Activated T-cell treated with anti-CD3 and anti-CD28 coated beads, Interleukin-2, amount 50 U/mL, for 4 hours (primary cell): ENCODE results near the gene RPRD1B. TPM values are rescaled to one million over a fixed set of nuclear protein-coding genes. Genes with fewer than 3 reads are reported as not detected.
"Not testable (repeated sequence)": the region's sequence is repeated elsewhere in the genome, so short reads cannot be mapped to it uniquely, and the experiment has no call there.

Source experiments
- ATAC-seq, 2 donors: fragments of 200-7000 bp; cut with Tn5 transposase; one replicate each; pipeline ENCODE4 v1.10.0; 2021
- DNase-seq: peaks from one replicate; pipeline ENCODE4 v3.0.0-alpha.2; 2020
- H3K27me3 Mint-ChIP-seq: one replicate; pipeline ENCODE4 v1.8.0; 2021; ENCODE audit warnings: low read depth, mixed read lengths
- H3K36me3 Mint-ChIP-seq: one replicate; pipeline ENCODE4 v1.8.0; 2022; ENCODE audit warnings: mixed read lengths; ENCODE audit not compliant: insufficient read depth
- H3K4me1 Mint-ChIP-seq: one replicate; pipeline ENCODE4 v1.8.0; 2021; ENCODE audit warnings: low read depth, mixed read lengths
- H3K4me3 Mint-ChIP-seq: one replicate; pipeline ENCODE4 v1.8.0; 2021; ENCODE audit warnings: mild to moderate bottlenecking, moderate library complexity, mixed read lengths
- H3K9me3 Mint-ChIP-seq: one replicate; pipeline ENCODE4 v1.8.0; 2021; ENCODE audit warnings: mixed read lengths
- total RNA-seq, 3 donors: library from RNA; stranded (reverse); gene quantifications; one replicate each; pipeline ENCODE4 v1.2.1, GENCODE V29; 2021

The RPRD1B gene
- total RNA-seq, 3 donors from 2014 or later = 38.6 to 40.4 (median 39.6) TPM

DNA sequence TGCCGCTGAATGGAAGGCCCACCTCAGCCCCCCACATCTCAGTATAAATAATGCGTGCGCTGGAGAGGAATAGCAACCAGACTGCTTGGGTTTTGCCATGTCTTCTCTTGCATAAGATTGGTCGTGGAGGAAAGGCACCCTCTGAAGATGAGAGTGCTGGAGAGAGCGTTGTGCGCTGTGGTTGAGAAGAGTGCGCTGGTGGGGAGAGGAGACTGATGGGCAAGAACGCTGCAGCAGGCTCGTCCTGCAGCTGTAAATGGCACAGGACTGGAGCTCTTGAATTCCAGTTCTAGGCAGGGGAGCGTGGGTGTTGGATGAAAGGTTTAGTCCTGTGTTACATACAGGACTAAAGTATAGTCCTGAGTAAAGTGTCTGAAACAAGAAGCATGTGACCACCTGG is 51.5 kb downstream of the RPRD1B start:
- H3K4me3 Mint-ChIP-seq = no peak overlapping the region
- H3K36me3 Mint-ChIP-seq = peaks cover 36% of the 10 kb centered on the region
- H3K27me3 Mint-ChIP-seq = no peaks in the 10 kb centered on the region
- no peaks in the 10 kb centered on the region for H3K9me3 Mint-ChIP-seq
- ATAC-seq = no peak
- no peak for DNase-seq
- peaks cover 9% of the 10 kb centered on the region for H3K4me1 Mint-ChIP-seq

DNA sequence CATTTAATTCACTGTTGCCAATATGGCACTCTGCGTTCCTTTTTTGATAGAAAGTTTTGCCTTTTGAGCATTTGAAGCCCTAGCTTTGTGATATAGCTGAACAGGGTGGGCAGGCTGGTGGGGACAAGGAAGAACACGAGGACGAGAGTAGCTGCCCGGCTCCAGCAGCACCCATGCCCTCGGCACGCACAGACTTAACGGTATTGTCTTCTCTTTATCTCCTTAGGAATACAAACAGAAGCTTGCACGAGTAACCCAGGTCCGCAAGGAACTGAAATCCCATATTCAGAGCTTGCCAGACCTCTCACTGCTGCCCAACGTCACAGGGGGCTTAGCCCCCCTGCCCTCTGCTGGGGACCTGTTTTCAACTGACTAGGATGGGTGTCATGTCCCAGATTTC is 56.0 kb downstream of the RPRD1B start:
- DNase-seq (no peak), ATAC-seq (no peak)
- Mint-ChIP-seq H3K27me3 (no peaks in the 10 kb centered on the region), H3K9me3 (no peaks in the 10 kb centered on the region), H3K4me3 (no peak overlapping the region), H3K4me1 (peaks cover 33% of the 10 kb centered on the region), H3K36me3 (peaks cover 27% of the 10 kb centered on the region)

DNA sequence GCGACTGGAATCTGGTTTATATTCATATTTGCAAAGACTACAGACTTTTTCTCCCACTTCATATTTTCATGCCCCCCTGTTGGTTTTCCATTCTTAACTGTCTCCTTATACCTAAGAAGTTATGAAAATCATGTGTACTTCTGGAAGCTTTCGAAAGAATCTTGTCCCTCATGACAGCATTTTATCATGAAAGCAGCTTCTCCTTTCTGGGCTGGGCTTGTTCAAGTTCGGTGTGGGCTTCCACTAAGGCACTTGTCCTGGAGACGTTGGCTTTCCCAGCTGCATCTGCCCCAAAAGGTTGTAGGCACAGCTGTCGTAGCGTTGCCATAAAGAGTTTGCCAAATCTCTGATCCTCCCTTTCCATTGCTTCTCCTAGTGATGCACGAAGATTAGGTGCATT is 56.5 kb downstream of the RPRD1B start:
- no peaks in the 10 kb centered on the region for H3K27me3 Mint-ChIP-seq
- H3K9me3 Mint-ChIP-seq = no peaks in the 10 kb centered on the region
- H3K36me3 Mint-ChIP-seq = peaks cover 23% of the 10 kb centered on the region
- ATAC-seq (no peak), DNase-seq (no peak)
- H3K4me1 Mint-ChIP-seq = peaks cover 38% of the 10 kb centered on the region
- no peak overlapping the region for H3K4me3 Mint-ChIP-seq

DNA sequence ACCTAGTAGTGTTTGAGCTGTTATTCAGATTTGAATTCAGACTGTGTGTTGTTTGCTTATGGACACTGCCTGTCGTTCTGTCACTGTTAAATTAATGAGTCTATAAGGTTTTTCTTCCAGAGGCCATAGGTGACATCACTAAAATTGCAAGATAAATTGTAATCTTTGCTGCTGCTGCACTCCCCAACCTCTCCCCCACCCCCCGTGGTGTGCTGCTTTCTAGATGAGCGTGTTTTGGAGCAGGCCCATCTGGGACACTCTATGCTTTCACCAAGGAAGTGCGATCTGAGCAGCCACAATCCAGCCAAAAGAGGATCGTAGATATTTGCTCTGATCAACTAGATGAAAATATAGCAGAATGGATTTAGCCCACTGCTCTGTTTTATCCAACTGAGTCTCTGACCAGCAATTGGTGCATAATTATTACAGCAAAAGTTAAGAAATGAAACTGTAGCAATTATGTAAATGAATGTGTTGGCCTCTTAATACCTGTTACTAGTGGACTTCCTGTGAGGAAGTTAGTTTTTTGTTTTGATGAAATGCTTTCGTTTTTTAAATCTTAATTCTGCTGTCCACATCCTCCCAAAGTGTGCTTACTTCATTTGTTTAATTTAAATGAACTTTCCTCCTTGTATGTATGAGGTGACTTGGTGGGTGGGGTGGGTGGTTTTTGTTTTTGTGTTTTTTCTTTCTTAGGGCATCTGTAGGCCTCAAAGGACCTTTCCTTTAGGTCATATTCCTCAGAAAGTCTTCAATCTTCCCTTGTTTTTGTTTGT is 58.1 kb downstream of the RPRD1B start:
- H3K4me3 Mint-ChIP-seq = no peak overlapping the region
- peaks cover 17% of the 10 kb centered on the region for H3K36me3 Mint-ChIP-seq
- H3K9me3 Mint-ChIP-seq = no peaks in the 10 kb centered on the region
- ATAC-seq = no peak
- H3K27me3 Mint-ChIP-seq = no peaks in the 10 kb centered on the region
- no peak for DNase-seq
- H3K4me1 Mint-ChIP-seq = peaks cover 36% of the 10 kb centered on the region

DNA sequence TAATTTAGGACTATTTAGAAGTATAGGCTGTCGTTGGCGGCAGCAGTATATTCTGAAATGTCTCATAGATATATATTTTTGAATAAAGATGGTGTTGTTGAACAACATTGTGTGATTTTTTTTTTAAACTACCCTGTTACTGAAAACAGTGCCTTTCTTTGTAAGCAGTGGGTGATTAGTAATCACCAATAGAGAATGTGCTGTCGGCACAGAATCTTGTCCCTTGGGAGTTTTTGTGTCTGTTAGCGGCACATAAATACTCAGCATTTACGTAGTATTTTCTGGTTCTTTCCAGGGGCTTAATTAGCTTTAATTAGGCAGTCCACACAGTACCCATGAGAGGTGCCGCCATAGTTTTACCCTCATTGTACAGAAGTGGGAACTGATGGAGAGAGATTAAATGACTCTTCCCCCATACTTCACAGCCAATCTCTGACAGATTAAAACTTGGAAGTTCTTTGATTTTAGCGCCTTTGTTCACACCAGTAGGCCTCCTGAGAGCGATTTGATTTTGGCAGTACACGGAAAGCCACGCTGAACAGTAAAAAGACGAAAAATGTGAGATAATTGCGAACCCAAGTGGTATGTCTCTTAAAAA is 58.8 kb downstream of the RPRD1B start:
- DNase-seq (no peak), ATAC-seq (no peak)
- Mint-ChIP-seq H3K9me3 (no peaks in the 10 kb centered on the region), H3K4me3 (no peak overlapping the region), H3K4me1 (peaks cover 36% of the 10 kb centered on the region), H3K27me3 (no peaks in the 10 kb centered on the region), H3K36me3 (peaks cover 17% of the 10 kb centered on the region)

DNA sequence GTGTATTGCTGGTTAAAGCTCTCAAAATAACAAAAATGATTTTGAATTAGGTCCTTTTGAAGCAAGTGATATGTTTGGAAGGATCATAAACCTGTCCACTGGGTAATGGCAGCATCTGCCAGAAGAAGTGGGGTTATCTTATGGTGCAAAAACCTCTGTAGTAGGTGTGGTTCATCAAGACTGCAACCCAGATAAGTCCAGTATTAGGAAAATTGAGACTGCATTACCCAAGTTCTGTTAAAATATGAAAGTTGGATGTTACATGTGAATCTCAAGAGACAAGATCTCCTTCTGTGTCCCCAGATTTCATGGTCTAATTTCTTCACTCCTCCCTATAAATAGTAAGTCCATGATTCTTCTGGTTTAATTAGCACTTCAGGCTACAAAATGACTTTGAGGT is 59.4 kb downstream of the RPRD1B start:
- H3K27me3 Mint-ChIP-seq = no peaks in the 10 kb centered on the region
- DNase-seq (no peak), ATAC-seq (no peak)
- no peaks in the 10 kb centered on the region for H3K9me3 Mint-ChIP-seq
- H3K4me1 Mint-ChIP-seq = peaks cover 36% of the 10 kb centered on the region
- peaks cover 17% of the 10 kb centered on the region for H3K36me3 Mint-ChIP-seq
- H3K4me3 Mint-ChIP-seq = no peak overlapping the region

DNA sequence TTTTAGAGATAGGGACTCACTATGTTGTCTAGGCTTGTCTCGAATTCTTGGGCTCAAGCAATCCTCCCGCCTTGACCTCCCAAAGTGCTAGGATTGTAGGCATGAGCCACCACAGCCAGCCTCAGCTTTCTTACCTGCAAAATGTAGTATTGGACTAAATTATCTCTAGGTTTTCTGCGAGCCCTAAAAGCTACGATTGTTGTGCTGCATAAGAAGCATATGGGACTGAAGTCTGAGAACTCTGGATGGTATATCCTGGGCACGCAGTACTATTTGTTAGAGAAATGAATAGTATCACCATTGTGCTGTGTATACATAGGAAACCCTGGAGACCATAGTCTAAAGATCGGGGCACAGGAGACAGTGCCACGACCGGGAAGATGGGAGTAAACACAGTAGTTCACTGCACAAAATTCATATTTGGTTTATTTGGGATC is 60.1 kb downstream of the RPRD1B start:
- no peaks in the 10 kb centered on the region for H3K27me3 Mint-ChIP-seq
- no peak overlapping the region for H3K4me3 Mint-ChIP-seq
- peaks cover 36% of the 10 kb centered on the region for H3K4me1 Mint-ChIP-seq
- H3K36me3 Mint-ChIP-seq = peaks cover 9% of the 10 kb centered on the region
- DNase-seq = no peak
- no peaks in the 10 kb centered on the region for H3K9me3 Mint-ChIP-seq
- ATAC-seq = no peak

DNA sequence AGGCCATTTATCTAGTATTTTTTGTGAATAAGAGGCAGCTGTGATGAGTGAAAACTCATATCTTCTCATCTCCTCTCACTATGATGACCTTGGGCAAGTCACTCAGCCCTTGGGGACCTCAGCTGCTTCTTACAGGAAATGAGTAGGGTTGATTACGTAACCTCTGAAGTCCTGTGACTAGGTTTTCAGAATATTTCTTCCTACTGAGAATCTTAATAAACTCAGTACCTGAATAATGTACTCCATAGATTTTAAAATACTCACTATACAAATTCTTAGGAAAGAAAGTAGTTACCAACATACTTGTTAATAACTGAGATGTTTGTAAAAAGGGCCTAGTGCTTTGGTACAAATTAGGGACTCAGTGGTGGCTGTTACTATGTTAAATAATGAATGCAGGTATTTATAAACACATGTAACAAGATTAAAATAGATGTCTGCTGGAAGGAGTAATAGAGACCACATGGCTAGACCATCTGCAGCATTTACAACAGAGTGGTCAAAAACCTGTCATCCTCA is 60.9 kb downstream of the RPRD1B start:
- ATAC-seq (peak; percentile 67 to 90), DNase-seq (peak; percentile 15)
- Mint-ChIP-seq H3K4me1 (peaks cover 36% of the 10 kb centered on the region), H3K27me3 (no peaks in the 10 kb centered on the region), H3K4me3 (no peak overlapping the region), H3K9me3 (peaks cover under 1% of the 10 kb centered on the region), H3K36me3 (peaks cover 8% of the 10 kb centered on the region)

DNA sequence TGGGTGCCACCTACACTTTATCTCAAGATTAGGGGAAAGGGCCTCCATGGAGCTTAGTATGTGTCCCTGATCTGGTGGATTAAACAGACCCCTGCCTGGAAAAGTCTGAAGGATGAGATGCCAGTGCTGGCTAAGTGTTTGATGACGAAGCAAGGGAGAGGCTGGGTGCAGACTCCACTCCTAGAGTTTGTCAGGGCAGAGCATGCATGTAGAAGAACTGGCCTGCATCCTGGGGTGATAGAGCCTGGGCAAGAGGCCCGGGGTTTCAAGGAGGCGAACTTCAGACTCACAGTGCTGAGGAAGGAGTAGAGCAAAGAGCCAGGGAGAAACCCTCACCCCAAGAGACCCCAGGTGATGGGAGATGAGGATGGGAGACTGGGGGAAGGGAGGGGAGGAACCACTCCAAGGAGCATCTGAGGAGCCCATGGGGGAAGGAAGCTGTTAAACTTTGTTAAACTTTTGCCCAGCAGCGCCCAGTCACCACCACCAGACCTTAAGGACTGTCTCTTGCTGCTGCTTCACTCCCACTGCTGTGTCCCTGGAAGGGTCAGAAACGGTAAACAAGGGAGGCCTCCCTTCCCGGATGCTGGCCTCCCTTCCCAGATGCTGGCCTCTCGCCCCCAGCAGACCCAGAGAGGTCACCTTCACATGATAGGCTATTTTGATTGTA is 61.6 kb downstream of the RPRD1B start:
- H3K9me3 Mint-ChIP-seq = peaks cover 7% of the 10 kb centered on the region

DNA sequence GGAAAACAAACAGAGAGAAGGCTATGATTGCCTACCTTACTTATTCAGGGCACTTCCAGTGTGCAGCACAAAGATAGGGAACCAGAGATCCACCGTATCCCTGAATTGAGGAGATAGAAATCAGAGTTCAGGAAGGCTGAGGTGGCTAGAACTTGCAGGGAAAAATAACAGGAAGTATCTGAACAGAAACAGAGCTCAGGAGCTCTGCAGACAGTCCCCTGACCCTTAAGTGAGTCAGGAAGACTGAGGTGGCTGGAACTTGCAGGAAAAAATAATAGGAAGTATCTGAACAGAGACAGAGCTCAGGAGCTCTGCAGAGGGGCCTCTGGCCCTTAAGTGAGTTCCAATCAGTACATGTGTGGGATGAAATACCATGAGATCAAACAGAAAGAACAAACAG is 65.4 kb downstream of the RPRD1B start:
- H3K4me3 Mint-ChIP-seq = no peak overlapping the region
- H3K36me3 Mint-ChIP-seq = peaks cover 6% of the 10 kb centered on the region
- peaks cover 13% of the 10 kb centered on the region for H3K4me1 Mint-ChIP-seq
- ATAC-seq = no peak
- no peak for DNase-seq
- peaks cover 14% of the 10 kb centered on the region for H3K9me3 Mint-ChIP-seq
- no peaks in the 10 kb centered on the region for H3K27me3 Mint-ChIP-seq

More for the DNA sequence above, 61.6 kb downstream of the RPRD1B start:
- no peak for ATAC-seq
- DNase-seq = no peak
- H3K36me3 Mint-ChIP-seq = peaks cover 4% of the 10 kb centered on the region
- H3K4me3 Mint-ChIP-seq = no peak overlapping the region
- no peaks in the 10 kb centered on the region for H3K27me3 Mint-ChIP-seq
- H3K4me1 Mint-ChIP-seq = peaks cover 36% of the 10 kb centered on the region

DNA sequence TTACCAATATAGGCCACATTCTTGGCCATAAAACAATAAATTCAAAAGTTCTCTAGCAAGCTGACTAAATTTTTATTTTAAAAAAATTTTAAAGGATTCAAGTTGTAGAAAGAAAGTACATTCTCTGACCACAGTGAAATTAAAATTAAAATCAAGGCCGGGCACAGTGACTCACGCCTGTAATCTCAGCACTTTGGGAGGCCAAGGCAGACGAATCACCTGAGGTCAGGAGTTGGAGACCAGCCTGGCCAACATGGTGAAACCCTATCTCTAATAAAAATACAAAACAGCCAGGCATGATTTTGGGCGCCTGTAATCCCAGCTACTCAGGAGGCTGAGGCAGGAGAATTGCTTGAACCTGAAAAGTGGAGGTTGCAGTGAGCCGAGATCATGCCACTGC is 68.7 kb downstream of the RPRD1B start:
- not testable (repeated sequence) for ATAC-seq, H3K4me1 Mint-ChIP-seq, H3K4me3 Mint-ChIP-seq, H3K36me3 Mint-ChIP-seq, DNase-seq, H3K27me3 Mint-ChIP-seq
- peaks cover 14% of the 10 kb centered on the region for H3K9me3 Mint-ChIP-seq

DNA sequence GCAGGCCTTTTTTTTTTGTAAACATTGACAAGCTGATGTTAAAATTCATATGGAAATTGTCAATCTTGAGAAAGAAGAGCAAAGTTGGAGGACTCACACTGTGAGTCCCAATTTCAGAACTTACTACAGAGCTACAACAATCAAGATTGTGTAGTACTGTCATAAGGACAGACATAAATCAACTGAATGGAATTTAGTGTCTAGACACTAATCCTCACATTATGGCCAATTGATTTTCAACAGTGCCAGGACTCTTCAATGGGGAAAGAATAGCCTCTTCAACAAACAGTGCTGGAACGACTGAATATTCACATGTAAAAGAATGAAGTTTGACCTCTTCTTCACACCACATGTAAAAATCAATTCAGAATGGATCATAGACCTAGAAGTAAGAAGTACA is 70.7 kb downstream of the RPRD1B start:
- DNase-seq (no peak), ATAC-seq (no peak)
- no peak overlapping the region for H3K4me3 Mint-ChIP-seq
- H3K27me3 Mint-ChIP-seq = no peaks in the 10 kb centered on the region
- H3K4me1 Mint-ChIP-seq = no peaks in the 10 kb centered on the region
- H3K9me3 Mint-ChIP-seq = peaks cover 14% of the 10 kb centered on the region
- peaks cover 6% of the 10 kb centered on the region for H3K36me3 Mint-ChIP-seq

DNA sequence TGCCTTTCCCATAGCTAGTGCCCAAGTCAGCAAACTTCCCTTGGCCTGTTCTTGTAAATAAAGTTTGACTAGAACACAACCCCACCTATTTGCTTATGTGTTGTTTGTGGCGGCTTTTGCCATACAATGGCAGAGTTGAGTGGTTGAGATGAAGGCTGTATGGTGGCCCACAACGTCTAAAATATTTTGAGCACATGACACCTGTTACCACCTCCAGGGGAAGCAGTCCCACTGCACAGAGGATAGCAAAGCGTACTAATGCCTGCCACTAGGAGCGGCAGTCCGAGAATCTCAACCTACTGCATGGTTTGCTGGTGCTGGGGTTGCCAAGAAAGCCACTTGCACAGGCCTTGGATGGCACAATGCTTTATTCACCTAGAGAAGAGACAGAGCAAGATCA is 72.9 kb downstream of the RPRD1B start:
- no peaks in the 10 kb centered on the region for H3K27me3 Mint-ChIP-seq

DNA sequence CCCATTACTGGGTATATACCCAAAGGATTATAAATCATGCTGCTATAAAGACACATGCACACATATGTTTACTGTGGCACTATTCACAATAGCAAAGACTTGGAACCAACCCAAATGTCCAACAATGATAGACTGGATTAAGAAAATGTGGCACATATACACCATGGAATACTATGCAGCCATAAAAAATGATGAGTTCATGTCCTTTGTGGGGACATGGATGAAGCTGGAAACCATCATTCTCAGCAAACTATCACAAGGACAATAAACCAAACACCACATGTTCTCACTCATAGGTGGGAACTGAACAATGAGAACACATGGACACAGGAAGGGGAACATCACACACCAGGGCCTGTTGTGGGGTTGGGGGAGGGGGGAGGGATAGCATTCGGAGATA is 73.8 kb downstream of the RPRD1B start:
- H3K27me3 Mint-ChIP-seq = not testable (repeated sequence)

More for the DNA sequence above, 72.9 kb downstream of the RPRD1B start:
- Mint-ChIP-seq H3K36me3 (no peaks in the 10 kb centered on the region), H3K4me3 (no peak overlapping the region), H3K9me3 (no peaks in the 10 kb centered on the region), H3K4me1 (no peaks in the 10 kb centered on the region)
- DNase-seq (no peak), ATAC-seq (no peak)

More for the DNA sequence above, 73.8 kb downstream of the RPRD1B start:
- not testable (repeated sequence) for H3K4me1 Mint-ChIP-seq, H3K4me3 Mint-ChIP-seq, H3K36me3 Mint-ChIP-seq, ATAC-seq, DNase-seq, H3K9me3 Mint-ChIP-seq
